HL-60 (cell line): ENCODE data around the gene LRRC8B.

ENCODE experiments used
- CTCF ChIP-seq: IDR thresholded peaks from one replicate; pipeline ENCODE4 v1.5.1; 2011; ENCODE audit warnings: low read length, control low read depth, inconsistent platforms; ENCODE audit not compliant: insufficient read depth
- POLR2AphosphoS5 ChIP-seq: IDR thresholded peaks from 2 replicates; pipeline ENCODE4 v1.6.1; 2012; ENCODE audit warnings: low read depth
- TF ChIP-seq, protein P1 (sequence below): IDR thresholded peaks from 2 replicates; pipeline ENCODE4 v1.6.1; 2012; ENCODE audit warnings: low read depth; ENCODE audit not compliant: insufficient replicate concordance

DNA sequence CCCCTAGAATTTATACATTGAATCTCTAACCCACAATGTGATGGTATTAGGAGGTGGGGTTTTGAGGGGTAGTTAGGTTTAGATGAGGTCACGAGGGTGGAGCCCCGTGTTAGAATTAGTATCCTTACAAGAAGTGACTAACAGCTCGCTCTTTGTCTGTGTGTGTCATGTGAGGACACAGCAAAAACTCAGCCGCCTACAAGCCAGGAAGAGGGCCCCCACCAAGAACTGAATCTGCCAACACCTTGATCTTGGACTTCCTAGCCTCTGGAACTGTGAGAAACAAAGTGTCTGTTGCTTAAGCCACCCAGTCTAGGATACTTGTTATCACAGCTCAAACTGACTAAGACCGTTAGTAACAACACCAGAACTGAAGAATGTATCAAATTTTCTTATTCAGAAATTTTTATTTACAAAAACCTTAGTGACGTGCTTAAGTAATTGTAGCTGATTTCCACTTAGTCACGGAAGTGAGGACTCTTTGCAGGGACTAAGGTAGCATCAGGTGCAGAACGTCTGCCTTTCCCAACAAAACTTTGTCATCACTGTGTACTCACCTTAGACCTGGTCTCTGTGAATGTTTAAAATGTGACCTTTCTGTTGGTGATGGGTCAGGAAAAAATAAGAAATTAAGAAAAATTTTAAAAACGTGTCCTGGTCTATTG lies 83.8 kb downstream of the LRRC8B start:
- TF ChIP-seq POLR2AphosphoS5 (no peak), CTCF (no peak)
- TF ChIP-seq, protein P1, sequence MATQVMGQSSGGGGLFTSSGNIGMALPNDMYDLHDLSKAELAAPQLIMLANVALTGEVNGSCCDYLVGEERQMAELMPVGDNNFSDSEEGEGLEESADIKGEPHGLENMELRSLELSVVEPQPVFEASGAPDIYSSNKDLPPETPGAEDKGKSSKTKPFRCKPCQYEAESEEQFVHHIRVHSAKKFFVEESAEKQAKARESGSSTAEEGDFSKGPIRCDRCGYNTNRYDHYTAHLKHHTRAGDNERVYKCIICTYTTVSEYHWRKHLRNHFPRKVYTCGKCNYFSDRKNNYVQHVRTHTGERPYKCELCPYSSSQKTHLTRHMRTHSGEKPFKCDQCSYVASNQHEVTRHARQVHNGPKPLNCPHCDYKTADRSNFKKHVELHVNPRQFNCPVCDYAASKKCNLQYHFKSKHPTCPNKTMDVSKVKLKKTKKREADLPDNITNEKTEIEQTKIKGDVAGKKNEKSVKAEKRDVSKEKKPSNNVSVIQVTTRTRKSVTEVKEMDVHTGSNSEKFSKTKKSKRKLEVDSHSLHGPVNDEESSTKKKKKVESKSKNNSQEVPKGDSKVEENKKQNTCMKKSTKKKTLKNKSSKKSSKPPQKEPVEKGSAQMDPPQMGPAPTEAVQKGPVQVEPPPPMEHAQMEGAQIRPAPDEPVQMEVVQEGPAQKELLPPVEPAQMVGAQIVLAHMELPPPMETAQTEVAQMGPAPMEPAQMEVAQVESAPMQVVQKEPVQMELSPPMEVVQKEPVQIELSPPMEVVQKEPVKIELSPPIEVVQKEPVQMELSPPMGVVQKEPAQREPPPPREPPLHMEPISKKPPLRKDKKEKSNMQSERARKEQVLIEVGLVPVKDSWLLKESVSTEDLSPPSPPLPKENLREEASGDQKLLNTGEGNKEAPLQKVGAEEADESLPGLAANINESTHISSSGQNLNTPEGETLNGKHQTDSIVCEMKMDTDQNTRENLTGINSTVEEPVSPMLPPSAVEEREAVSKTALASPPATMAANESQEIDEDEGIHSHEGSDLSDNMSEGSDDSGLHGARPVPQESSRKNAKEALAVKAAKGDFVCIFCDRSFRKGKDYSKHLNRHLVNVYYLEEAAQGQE: no peak
